ENCODE data around the gene USP12.

DNA sequence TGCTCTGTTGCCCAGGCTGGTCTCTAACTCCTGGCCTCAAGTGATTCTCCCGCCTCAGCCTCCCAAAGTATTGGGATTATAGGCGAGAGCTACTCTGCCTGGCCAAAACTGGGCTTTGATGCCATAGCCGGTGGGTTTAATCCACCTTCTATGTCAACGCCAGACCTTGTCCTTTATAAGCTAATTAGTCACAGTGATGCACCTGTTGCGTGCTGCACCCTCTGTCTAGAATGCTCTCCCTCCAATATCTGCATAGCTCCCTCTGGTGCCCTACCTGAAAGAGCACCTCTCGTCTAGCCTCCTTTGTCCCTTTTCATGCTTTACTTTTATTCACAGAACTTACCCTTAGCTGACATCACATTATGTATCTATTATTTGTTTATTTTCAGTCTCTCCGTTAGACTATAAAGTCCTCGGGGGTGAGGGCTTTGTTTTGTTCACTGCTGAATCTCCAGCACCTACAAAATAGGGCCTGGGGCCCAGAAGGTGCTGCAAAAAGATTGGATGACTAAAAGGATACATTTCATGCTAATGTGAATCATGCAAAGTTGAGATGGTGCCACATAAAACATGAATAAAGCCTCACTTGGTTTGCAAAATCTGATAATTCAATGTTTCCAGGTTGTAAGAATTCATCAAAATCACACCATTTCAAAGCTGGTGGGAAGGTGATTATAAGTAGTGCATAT lies 148.1 kb downstream of the USP12 start:
- TF ChIP-seq, protein P1, sequence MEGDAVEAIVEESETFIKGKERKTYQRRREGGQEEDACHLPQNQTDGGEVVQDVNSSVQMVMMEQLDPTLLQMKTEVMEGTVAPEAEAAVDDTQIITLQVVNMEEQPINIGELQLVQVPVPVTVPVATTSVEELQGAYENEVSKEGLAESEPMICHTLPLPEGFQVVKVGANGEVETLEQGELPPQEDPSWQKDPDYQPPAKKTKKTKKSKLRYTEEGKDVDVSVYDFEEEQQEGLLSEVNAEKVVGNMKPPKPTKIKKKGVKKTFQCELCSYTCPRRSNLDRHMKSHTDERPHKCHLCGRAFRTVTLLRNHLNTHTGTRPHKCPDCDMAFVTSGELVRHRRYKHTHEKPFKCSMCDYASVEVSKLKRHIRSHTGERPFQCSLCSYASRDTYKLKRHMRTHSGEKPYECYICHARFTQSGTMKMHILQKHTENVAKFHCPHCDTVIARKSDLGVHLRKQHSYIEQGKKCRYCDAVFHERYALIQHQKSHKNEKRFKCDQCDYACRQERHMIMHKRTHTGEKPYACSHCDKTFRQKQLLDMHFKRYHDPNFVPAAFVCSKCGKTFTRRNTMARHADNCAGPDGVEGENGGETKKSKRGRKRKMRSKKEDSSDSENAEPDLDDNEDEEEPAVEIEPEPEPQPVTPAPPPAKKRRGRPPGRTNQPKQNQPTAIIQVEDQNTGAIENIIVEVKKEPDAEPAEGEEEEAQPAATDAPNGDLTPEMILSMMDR (IDR thresholded peaks at IDR 0.05), result no peak
- no peak for TF ChIP-seq EP300 (IDR thresholded peaks at IDR 0.05)
- no peak for TF ChIP-seq POLR2A (IDR thresholded peaks at IDR 0.05)
- TF ChIP-seq POLR2AphosphoS5 (IDR thresholded peaks at IDR 0.05), result no peak

Data from suprapubic skin (tissue), 4 donors.